GM21528 (cell line): ENCODE measurements around the gene CDH13.

Experiments
- ATAC-seq: cut with Tn5 transposase; IDR thresholded peaks from one replicate; pipeline ENCODE4 v1.9.1; 2021; ENCODE audit warnings: mild to moderate bottlenecking, moderate library complexity; ENCODE audit not compliant: unreplicated experiment, low FRiP score

Gene CDH13

GRCh38 chr16:83715217-83715920 is 1088.6 kb downstream of the CDH13 start:
- ATAC-seq, result no peak

GRCh38 chr16:83717308-83717707 is 1090.5 kb downstream of the CDH13 start:
- no peak for ATAC-seq

- no peak for ATAC-seq
Observed at GRCh38 chr16:83717814-83718213, 1091.0 kb downstream of the CDH13 start.

- ATAC-seq, result no peak
Observed at GRCh38 chr16:83720213-83720612, 1093.4 kb downstream of the CDH13 start.

GRCh38 chr16:83720981-83721380 is 1094.2 kb downstream of the CDH13 start:
- ATAC-seq, result no peak

GRCh38 chr16:83721676-83722075 is 1094.9 kb downstream of the CDH13 start:
- no peak for ATAC-seq

- no peak for ATAC-seq
Observed at GRCh38 chr16:83722456-83723183, 1095.9 kb downstream of the CDH13 start.

- no peak for ATAC-seq
Observed at GRCh38 chr16:83723244-83723643, 1096.5 kb downstream of the CDH13 start.

- no peak for ATAC-seq
Observed at GRCh38 chr16:83723901-83724300, 1097.1 kb downstream of the CDH13 start.

- no peak for ATAC-seq
Observed at GRCh38 chr16:83724585-83724984, 1097.8 kb downstream of the CDH13 start.

- ATAC-seq, result no peak
Observed at GRCh38 chr16:83725313-83725712, 1098.5 kb downstream of the CDH13 start.

GRCh38 chr16:83727018-83727417 is 1100.2 kb downstream of the CDH13 start:
- no peak for ATAC-seq

GRCh38 chr16:83727751-83728352 is 1101.1 kb downstream of the CDH13 start:
- no peak for ATAC-seq

- no peak for ATAC-seq
Observed at GRCh38 chr16:83728492-83728891, 1101.7 kb downstream of the CDH13 start.

GRCh38 chr16:83730812-83731211 is 1104.0 kb downstream of the CDH13 start:
- ATAC-seq, result no peak

- no peak for ATAC-seq
Observed at GRCh38 chr16:83732536-83732935, 1105.8 kb downstream of the CDH13 start.

- no peak for ATAC-seq
Observed at GRCh38 chr16:83733301-83733700, 1106.5 kb downstream of the CDH13 start.

- ATAC-seq, result no peak
Observed at GRCh38 chr16:83734136-83734535, 1107.4 kb downstream of the CDH13 start.

- no peak for ATAC-seq
Observed at GRCh38 chr16:83737729-83738354, 1111.1 kb downstream of the CDH13 start.

- no peak for ATAC-seq
Observed at GRCh38 chr16:83738923-83739503, 1112.2 kb downstream of the CDH13 start.
